Left lobe of liver (tissue), 2 donors: Measurements from ENCODE around the gene ORM1. TPM values are rescaled to one million over a fixed set of nuclear protein-coding genes. Genes with fewer than 3 reads are reported as not detected.
A peak's percentile ranks its signal among the peaks of the same experiment; 100 is the strongest.
"Not testable (repeated sequence)": the region's sequence is repeated elsewhere in the genome, so short reads cannot be mapped to it uniquely, and the experiment has no call there.

Experiments used
- ATAC-seq: fragments of 200-7000 bp; cut with Tn5 transposase; one replicate; pipeline ENCODE4 v1.9.1; 2020; ENCODE audit warnings: mild to moderate bottlenecking, moderate library complexity
- DNase-seq: peaks from one replicate; pipeline ENCODE4 v3.0.0-alpha.2; 2020; ENCODE audit warnings: low spot score
- total RNA-seq: library from RNA; stranded (reverse); gene quantifications from one replicate; pipeline ENCODE4 v1.2.1, GENCODE V29; 2021
- donor health status: DM: no; HTN: no; CAD: no; lungs with moderate emphysema.
- donor health status: DM: no; HTN: yes; CAD: no.

Gene ORM1
- total RNA-seq, result 19,737 TPM

DNA sequence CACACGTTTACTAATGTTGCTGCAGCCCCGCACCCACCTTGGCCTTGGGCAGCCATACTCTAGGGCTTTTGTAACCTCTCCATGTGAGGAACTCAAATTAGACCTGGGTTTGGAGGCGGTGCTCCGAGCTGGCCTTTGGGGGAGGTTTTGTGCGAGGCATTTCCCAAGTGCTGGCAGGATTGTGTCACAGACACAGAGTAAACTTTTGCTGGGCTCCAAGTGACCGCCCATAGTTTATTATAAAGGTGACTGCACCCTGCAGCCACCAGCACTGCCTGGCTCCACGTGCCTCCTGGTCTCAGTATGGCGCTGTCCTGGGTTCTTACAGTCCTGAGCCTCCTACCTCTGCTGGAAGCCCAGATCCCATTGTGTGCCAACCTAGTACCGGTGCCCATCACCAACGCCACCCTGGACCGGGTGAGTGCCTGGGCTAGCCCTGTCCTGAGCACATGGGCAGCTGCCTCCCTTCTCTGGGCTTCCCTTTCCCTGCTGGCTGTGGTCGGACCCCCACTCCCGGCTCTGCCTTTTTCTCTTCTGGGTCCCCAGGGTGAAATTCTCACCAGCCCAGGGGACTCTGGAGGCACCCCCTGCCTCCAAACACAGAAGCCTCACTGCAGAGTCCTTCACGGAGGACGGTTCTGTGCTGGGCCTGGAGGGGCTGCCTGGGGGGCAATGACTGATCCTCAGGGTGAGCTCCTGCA, at the start of gene ORM1:
Gene ORM1, plus strand, starts transcription at position 268 of the 701 bp plus-strand sequence. Its CDS starts 36 bp downstream, at position 304.
- ATAC-seq, result peak; percentile 66
- not testable (repeated sequence) for DNase-seq

DNA sequence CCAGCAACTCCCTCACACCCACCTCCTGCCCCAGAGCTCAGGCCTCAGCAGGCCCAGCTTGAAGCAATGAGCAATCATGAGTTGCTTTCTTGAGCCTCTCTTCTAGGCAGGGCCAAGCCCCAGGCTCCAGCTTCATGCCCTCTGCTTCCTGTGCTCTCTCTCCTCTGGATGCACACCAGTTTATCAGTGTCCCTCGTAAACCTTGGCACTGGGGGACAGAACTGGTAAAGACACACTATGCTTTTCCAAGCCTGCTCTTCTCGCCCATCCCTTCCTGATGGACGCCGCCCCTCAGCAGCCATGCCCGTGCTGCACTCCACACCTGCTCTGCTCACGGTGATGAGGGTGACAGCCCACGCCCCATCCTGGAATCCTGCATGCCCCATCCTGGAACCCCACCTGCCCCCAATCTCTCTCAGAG, 49.4 kb upstream of the ORM1 start:
- ATAC-seq, result no peak
- no peak for DNase-seq

GRCh38 chr9:114274217-114274616, 48.7 kb upstream of the ORM1 start:
- DNase-seq (no peak), ATAC-seq (no peak)

GRCh38 chr9:114275246-114276004, 47.5 kb upstream of the ORM1 start:
- DNase-seq (no peak), ATAC-seq (no peak)

DNA sequence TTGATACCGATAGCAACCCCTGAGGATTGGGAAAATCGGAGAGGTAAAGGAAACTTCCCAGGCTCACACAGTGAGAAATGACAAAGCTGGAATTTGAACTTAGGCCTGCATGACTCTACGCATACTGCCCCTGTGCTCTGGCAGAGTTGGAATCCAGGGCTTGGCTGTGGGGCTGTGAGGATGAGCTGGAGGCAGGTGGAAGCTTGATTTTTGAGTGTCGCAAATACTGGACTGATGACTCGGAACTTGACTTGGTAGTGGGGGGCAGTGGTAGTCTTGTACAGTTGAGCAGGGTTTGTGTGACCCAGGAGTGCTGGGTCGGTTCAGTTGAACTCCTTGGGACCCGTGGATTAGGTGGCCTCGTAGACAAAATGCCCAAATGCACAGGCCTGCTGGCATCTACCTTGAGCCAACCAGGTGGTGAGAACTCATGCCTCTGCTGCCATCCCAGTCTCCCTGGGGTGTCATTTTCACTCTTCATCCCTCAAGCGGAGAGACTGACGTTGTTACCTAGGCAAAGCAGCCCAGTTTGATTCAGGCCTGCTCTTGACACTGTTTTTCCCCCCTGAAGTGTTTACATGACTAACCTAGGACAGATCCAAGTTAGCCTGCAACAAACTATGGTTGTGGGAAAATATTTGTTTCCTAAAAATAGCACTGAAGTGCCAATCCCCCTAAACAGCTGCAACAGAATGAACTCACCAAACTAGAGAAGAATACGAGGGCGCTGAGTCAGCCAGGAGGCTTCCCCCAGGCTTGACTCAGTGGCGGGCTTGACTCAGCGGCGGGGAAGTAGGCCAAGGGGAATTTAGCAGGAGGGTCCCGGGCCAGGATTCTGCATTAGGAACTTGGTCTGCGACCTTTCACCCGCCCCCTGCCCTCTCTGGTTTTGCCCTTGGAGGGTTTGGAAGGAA, 45.7 kb upstream of the ORM1 start:
- DNase-seq, result no peak
- no peak for ATAC-seq

GRCh38 chr9:114278356-114278755, 44.5 kb upstream of the ORM1 start:
- ATAC-seq, result no peak

GRCh38 chr9:114278881-114279570, 43.9 kb upstream of the ORM1 start:
- ATAC-seq (no peak), DNase-seq (no peak)

More at GRCh38 chr9:114278356-114278755, 44.5 kb upstream of the ORM1 start:
- no peak for DNase-seq

- DNase-seq (no peak), ATAC-seq (no peak)
These were observed 43.2 kb upstream of the ORM1 start for GRCh38 chr9:114279693-114280092.

DNA sequence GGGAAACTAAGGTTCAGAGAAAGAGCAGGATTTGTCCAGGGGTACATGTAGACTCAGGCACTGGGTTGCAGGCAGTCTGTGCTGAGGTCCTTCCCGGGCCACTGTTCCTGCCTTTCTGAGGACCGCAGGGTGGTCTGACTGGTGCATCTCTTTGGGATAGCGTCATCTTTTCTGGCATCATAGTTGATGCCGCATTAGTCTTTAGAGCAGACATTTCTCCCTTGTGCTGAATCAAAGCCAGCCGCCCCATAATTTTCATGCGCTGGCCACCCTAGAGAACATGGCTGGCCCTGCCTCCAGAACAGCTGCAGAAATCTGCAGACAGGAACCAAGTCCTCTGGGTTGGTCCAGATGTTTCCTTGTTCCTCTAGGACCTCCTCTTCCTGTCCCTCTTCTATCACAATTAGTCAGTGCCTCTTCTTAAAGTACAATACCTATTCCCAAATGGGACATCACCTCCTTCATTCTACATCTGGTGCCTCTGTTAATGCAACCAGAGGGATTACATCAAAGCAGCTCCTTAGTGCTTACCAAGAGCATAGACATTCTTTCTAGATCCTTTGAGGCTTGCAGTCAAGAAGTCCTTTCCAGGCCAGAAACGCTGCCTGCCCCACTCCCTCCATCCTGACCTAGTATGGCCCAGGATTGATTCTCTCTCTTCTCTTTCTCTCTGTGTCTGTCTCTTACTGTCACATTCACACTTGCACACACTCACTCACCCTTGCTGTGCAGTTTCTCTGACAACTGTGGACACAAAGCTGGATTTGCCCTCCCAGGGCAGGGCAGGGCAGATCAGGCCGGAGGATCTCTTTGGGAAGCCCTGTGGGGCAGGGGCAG, 42.0 kb upstream of the ORM1 start:
- ATAC-seq (no peak), DNase-seq (no peak)

- ATAC-seq (no peak), DNase-seq (peak; percentile 40)
These were observed 41.3 kb upstream of the ORM1 start for GRCh38 chr9:114281473-114282103.

- DNase-seq (peak; percentile 33), ATAC-seq (no peak)
These were observed 40.8 kb upstream of the ORM1 start for GRCh38 chr9:114282104-114282485.

- no peak for ATAC-seq
- peak; percentile 21 for DNase-seq
These were observed 40.4 kb upstream of the ORM1 start for GRCh38 chr9:114282507-114282906.

DNA sequence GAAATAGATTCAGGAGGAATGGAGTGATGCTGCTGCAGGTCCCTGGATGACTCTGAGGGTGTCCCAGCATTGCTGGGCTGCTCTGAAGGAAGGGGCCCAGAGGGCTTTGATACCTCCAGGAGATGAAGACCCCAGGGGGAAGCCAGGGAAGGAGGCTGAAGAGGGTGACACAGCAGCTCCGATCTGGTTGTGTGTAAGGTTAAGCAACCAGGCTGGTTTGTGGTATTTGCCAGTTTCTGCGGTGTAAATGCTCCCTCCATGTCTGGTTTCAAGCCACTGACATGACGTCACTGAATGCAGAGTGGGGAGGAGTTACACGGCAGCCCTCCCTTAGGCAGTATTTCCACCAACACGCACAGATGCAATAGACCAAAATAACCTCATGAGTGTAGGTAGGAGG, 40.0 kb upstream of the ORM1 start:
- no peak for ATAC-seq
- DNase-seq, result peak; percentile 12

DNA sequence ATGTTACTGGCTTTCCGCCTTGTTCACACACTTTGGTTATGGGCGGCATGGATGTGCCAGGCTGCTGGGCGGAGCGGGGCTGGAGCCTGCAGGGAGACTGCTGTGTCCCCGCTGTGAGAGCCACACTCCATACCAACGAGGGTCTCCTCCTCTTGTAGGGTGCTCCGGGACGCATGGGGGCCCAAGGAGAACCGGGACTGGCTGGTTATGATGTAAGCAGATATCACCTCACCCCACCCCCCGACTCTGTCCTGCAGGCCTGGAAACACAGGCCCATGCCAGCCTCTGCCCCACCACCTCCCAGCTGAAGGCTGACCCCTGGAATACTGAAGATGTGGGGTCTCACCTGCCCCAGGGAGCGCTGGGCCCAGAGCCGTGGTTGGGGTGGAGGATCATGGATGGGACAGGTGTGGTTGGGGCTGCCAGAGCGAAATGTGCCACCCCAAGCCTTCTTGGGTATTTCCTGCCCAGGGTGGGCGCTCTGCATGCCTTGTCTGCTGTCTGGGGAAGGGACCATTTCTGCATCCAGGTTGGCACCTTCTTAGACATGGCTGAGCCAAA, 39.3 kb upstream of the ORM1 start:
- peak; percentile 33 for DNase-seq
- no peak for ATAC-seq

DNA sequence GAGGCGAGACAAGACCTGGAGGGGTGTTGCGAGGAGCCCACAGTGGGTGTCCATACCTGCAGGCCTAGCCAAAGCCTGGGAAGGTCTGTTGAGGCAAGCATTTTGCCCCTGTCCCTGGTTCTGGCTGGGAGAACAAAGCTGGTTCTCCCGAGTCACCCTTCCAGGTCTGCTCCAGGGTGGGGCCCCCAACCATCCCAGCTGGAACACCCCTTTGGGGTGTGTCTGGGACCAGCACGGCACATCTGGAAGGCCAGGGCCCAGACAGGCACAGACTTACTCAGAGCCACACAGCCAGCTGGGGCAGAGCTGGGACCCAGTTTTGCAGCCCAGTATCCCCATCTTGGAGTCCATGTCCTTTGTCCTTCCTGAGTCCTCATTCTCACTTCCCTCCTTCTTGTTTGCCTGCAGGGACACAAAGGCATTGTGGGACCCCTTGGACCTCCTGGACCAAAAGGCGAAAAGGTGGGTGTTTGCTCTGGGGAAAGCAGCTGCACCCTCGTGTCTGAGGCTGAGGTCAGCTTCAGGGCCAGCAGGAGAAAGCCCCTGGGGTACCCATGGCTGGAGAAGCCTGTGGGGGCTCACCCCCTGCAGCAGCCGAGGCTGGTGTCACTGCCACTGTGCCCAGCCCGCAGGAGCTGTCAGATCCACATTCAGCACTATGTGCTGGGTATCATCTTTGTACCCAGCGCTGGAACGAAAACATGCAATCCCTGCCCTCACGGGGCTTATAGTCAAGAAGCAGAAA, 38.4 kb upstream of the ORM1 start:
- DNase-seq (peak; percentile 37), ATAC-seq (no peak)

- DNase-seq (peak; percentile 39), ATAC-seq (no peak)
These were observed 37.6 kb upstream of the ORM1 start for GRCh38 chr9:114285166-114285867.

- DNase-seq (peak; percentile 21), ATAC-seq (no peak)
These were observed 36.7 kb upstream of the ORM1 start for GRCh38 chr9:114286146-114286679.
